H1 (cell line): Measurements from ENCODE around the gene GLS. TPM values are rescaled to one million over a fixed set of nuclear protein-coding genes. Genes with fewer than 3 reads are reported as not detected.
A peak's percentile ranks its signal among the peaks of the same experiment; 100 is the strongest.

ENCODE experiments used
- CTCF ChIA-PET: fragments of 300-600 bp; sonication (Branson Sonifier 250); formaldehyde crosslinking; loops from one replicate; lab custom pipeline; 2021; ENCODE audit not compliant: partially characterized antibody; lab: Charles Lee
- POLR2A ChIA-PET: fragments of 300-600 bp; sonication (Branson Sonifier 250); formaldehyde crosslinking; loops from one replicate; lab custom pipeline; 2021; ENCODE audit warnings: inconsistent platforms; ENCODE audit not compliant: partially characterized antibody; lab: Charles Lee
- DNase-seq, 2 experiments: peaks; one replicate each; pipeline versions ENCODE4 v3.0.0 to v3.0.0-alpha.2; 2010 to 2022; ENCODE audit warnings: low spot score in 2 of 2, low read depth in 1 of 2, mixed read lengths in 1 of 2
- FAIRE-seq: peaks from 2 replicates; lab custom pipeline; 2011; peaks lifted over from hg19 to GRCh38; lab: Jason Lieb, UNC
- H2AFZ ChIP-seq: 2 replicates; pipeline ENCODE4 v1.8.1; 2012; ENCODE audit warnings: low read length, inconsistent platforms
- H2AK5ac ChIP-seq: 2 replicates; pipeline ENCODE4 v1.6.1; 2013; ENCODE audit warnings: low read depth, low read length
- H2BK120ac ChIP-seq: replicated peaks from 2 replicates; pipeline ENCODE3; 2013; ENCODE audit warnings: low read depth, low read length, inconsistent platforms
- H2BK12ac ChIP-seq: 2 replicates; pipeline ENCODE4 v1.6.1; 2013; ENCODE audit warnings: low read depth, low read length
- H2BK15ac ChIP-seq: 2 replicates; pipeline ENCODE4 v1.6.1; 2013; ENCODE audit warnings: low read length
- H2BK20ac ChIP-seq: 2 replicates; pipeline ENCODE4 v1.6.1; 2013; ENCODE audit warnings: low read length
- H2BK5ac ChIP-seq: 2 replicates; pipeline ENCODE4 v1.6.1; 2013; ENCODE audit warnings: low read depth, low read length
- H3K14ac ChIP-seq: 2 replicates; pipeline ENCODE4 v1.6.1; 2013; ENCODE audit warnings: inconsistent platforms; ENCODE audit not compliant: insufficient read length
- H3K18ac ChIP-seq: 2 replicates; pipeline ENCODE4 v1.6.1; 2013; ENCODE audit warnings: low read length; ENCODE audit errors: extremely low read depth
- H3K23ac ChIP-seq: 2 replicates; pipeline ENCODE4 v1.6.1; 2013; ENCODE audit warnings: inconsistent platforms; ENCODE audit not compliant: insufficient read length
- H3K23me2 ChIP-seq: 2 replicates; pipeline ENCODE4 v1.6.1; 2013; ENCODE audit warnings: low read depth, low read length
- H3K27ac ChIP-seq: 2 replicates; pipeline ENCODE4 v1.6.1; 2011; ENCODE audit warnings: low read depth, low read length, inconsistent platforms
- H3K27me3 ChIP-seq, 4 experiments: replicated peaks in 1 of 4; 1 replicate in 1 of 4; 2 replicates in 3 of 4; pipeline versions ENCODE4 v1.6.1 to v1.8.1; 2011 to 2013; ENCODE audit warnings: low read length in 3 of 4, mild to moderate bottlenecking in 3 of 4, inconsistent platforms in 2 of 4, mixed read lengths in 2 of 4, moderate library complexity in 1 of 4; ENCODE audit not compliant: control insufficient read depth in 3 of 4, insufficient read depth in 3 of 4; ENCODE audit errors: extremely low read depth in 1 of 4
- H3K36me3 ChIP-seq, 4 experiments: 2 replicates each; pipeline versions ENCODE4 v1.6.1 to v1.8.1; 2011 to 2013; ENCODE audit warnings: mild to moderate bottlenecking in 4 of 4, low read length in 3 of 4, moderate library complexity in 2 of 4, control low read depth in 1 of 4, inconsistent platforms in 1 of 4; ENCODE audit not compliant: insufficient read depth in 4 of 4, control insufficient read depth in 2 of 4
- H3K4ac ChIP-seq: replicated peaks from 2 replicates; pipeline ENCODE3; 2013; ENCODE audit warnings: low read length, low read depth, mixed read lengths, inconsistent platforms; ENCODE audit not compliant: insufficient read length
- H3K4me1 ChIP-seq, 4 experiments: replicated peaks in 1 of 4; 1 replicate in 1 of 4; 2 replicates in 3 of 4; pipeline versions ENCODE4 v1.6.1 to v1.8.1; 2011 to 2013; ENCODE audit warnings: low read length in 3 of 4, inconsistent platforms in 2 of 4, mixed read lengths in 1 of 4; ENCODE audit not compliant: insufficient read depth in 4 of 4, control insufficient read depth in 3 of 4
- H3K4me2 ChIP-seq, 2 experiments: 2 replicates each; pipeline versions ENCODE4 v1.6.1 to v1.8.1; 2011 to 2013; ENCODE audit warnings: low read depth in 2 of 2, low read length in 2 of 2, control low read depth in 1 of 2, inconsistent platforms in 1 of 2, mild to moderate bottlenecking in 1 of 2; ENCODE audit not compliant: insufficient read depth in 1 of 2
- H3K4me3 ChIP-seq, 4 experiments: fragments of 200-600, 300-600 bp in 1 of 4; sonication (generic), shearing (Covaris generic), sonication (Bioruptor Twin) in 1 of 4; 2 replicates each; pipeline versions ENCODE4 v1.5.1 to v1.8.1; 2011 to 2016; ENCODE audit warnings: low read length in 4 of 4, low read depth in 3 of 4, control low read depth in 2 of 4, inconsistent platforms in 2 of 4, mild to moderate bottlenecking in 2 of 4, mixed read lengths in 1 of 4, moderate library complexity in 1 of 4; ENCODE audit not compliant: insufficient read depth in 2 of 4; ENCODE audit errors: extremely low read depth in 1 of 4
- H3K56ac ChIP-seq: replicated peaks from 2 replicates; pipeline ENCODE3; 2013; ENCODE audit warnings: low read depth, mild to moderate bottlenecking, mixed read lengths, low read length, inconsistent platforms; ENCODE audit not compliant: insufficient read length
- H3K79me1 ChIP-seq: 2 replicates; pipeline ENCODE4 v1.6.1; 2013; ENCODE audit warnings: low read depth, low read length, control low read depth
- H3K79me2 ChIP-seq, 2 experiments: 2 replicates each; pipeline versions ENCODE4 v1.6.1 to v1.8.1; 2012 to 2013; ENCODE audit warnings: low read length in 2 of 2, mild to moderate bottlenecking in 2 of 2, inconsistent platforms in 1 of 2; ENCODE audit not compliant: insufficient read depth in 2 of 2, control insufficient read depth in 1 of 2
- H3K9ac ChIP-seq, 4 experiments: replicated peaks in 1 of 4; 1 replicate in 1 of 4; 2 replicates in 3 of 4; pipeline versions ENCODE4 v1.6.1 to v1.8.1; 2011 to 2013; ENCODE audit warnings: low read depth in 3 of 4, low read length in 3 of 4, control low read depth in 2 of 4, mild to moderate bottlenecking in 2 of 4, moderate library complexity in 2 of 4, inconsistent platforms in 1 of 4; ENCODE audit errors: extremely low read depth in 1 of 4
- H3K9me3 ChIP-seq, 2 experiments: 2 replicates each; pipeline versions ENCODE4 v1.6.1 to v1.8.1; 2012 to 2013; ENCODE audit warnings: mild to moderate bottlenecking in 2 of 2, moderate library complexity in 2 of 2, control low read depth in 1 of 2, inconsistent platforms in 1 of 2, low read depth in 1 of 2, low read length in 1 of 2, mixed read lengths in 1 of 2; ENCODE audit not compliant: insufficient read depth in 2 of 2
- H4K20me1 ChIP-seq, 2 experiments: replicated peaks in 1 of 2; 2 replicates each; pipeline versions ENCODE3 to v1.8.1; 2011 to 2013; ENCODE audit warnings: inconsistent platforms in 2 of 2, low read length in 2 of 2, mild to moderate bottlenecking in 1 of 2; ENCODE audit not compliant: insufficient read depth in 2 of 2, control insufficient read depth in 1 of 2
- H4K5ac ChIP-seq: 2 replicates; pipeline ENCODE4 v1.6.1; 2013; ENCODE audit warnings: low read length, low read depth, mixed read lengths, inconsistent platforms; ENCODE audit not compliant: insufficient read length
- H4K8ac ChIP-seq: 2 replicates; pipeline ENCODE4 v1.8.0; 2013; ENCODE audit warnings: mild to moderate bottlenecking, moderate library complexity, low read length, inconsistent platforms; ENCODE audit not compliant: insufficient read depth; ENCODE audit errors: extremely low read depth
- H4K91ac ChIP-seq: replicated peaks from 2 replicates; pipeline ENCODE3; 2013; ENCODE audit warnings: low read length, mixed read lengths, inconsistent platforms; ENCODE audit not compliant: insufficient read length
- CBX5 ChIP-seq: fragments of 300-800, 300-1000 bp; sonication (generic); IDR thresholded peaks from 2 replicates; pipeline ENCODE4 v1.7.1; 2016; ENCODE audit warnings: antibody characterized with exemption, low read length, low read depth
- CREB1 ChIP-seq: IDR thresholded peaks from 2 replicates; pipeline ENCODE4 v1.6.1; 2012; ENCODE audit warnings: inconsistent platforms
- KDM5A ChIP-seq: fragments of 200-600 bp; IDR thresholded peaks from 2 replicates; pipeline ENCODE4 v1.7.1; 2012; ENCODE audit warnings: mild to moderate bottlenecking, low read length, inconsistent platforms, mixed read lengths
- POLR2A ChIP-seq, 2 experiments: IDR thresholded peaks; 1 replicate in 1 of 2; 2 replicates in 1 of 2; pipeline ENCODE4 v1.6.1; 2011; ENCODE audit warnings: low read depth in 2 of 2, low read length in 2 of 2, mild to moderate bottlenecking in 2 of 2; ENCODE audit errors: control extremely low read depth in 1 of 2
- SAP30 ChIP-seq: fragments of 300-600 bp; sonication (generic); IDR thresholded peaks from 2 replicates; pipeline ENCODE4 v1.7.1; 2012; ENCODE audit warnings: low read length, moderate library complexity, mild to moderate bottlenecking, inconsistent platforms; ENCODE audit not compliant: insufficient read depth, insufficient replicate concordance
- SP1 ChIP-seq: IDR thresholded peaks from 2 replicates; pipeline ENCODE4 v1.6.1; 2011; ENCODE audit warnings: low read depth, low read length
- SP4 ChIP-seq: IDR thresholded peaks from 2 replicates; pipeline ENCODE4 v1.6.1; 2012; ENCODE audit warnings: low read length, inconsistent platforms
- SRF ChIP-seq: IDR thresholded peaks from 2 replicates; pipeline ENCODE4 v1.6.1; 2011; ENCODE audit warnings: mild to moderate bottlenecking, low read depth, low read length, moderate library complexity
- WGBS, 2 experiments: shearing (Covaris generic) in 1 of 2; methylation state at CpG; one replicate each; pipeline versions ENCODE4 v1.1.6 to v1.1.7; 2013 to 2015; ENCODE audit warnings: low lambda C conversion rate in 2 of 2, mixed read lengths in 2 of 2, inconsistent platforms in 1 of 2, low coverage in 1 of 2, missing lambda C conversion rate in 1 of 2; ENCODE audit not compliant: insufficient replicate concordance in 2 of 2, insufficient coverage in 1 of 2, insufficient read length in 1 of 2; ENCODE audit errors: extremely low coverage in 1 of 2, missing lambda C conversion rate in 1 of 2; 5-methylcytosine and 5-hydroxymethylcytosine counted together
- polyA plus RNA-seq, 7 experiments: library from polyadenylated mRNA; depleted of rRNA in 3 of 7; stranded (reverse) in 5 of 7; unstranded in 2 of 7; fragments of >200 nt in 5 of 7; fragments of 200-250 nt in 2 of 7; gene quantifications; 1 replicate in 5 of 7; 2 replicates in 1 of 7; 4 replicates in 1 of 7; pipeline versions ENCODE4 v1.2.1 to v1.2.3, GENCODE V29; 2011 to 2013; ENCODE audit warnings: missing spikeins in 2 of 7, mixed read lengths in 2 of 7
- total RNA-seq: library from RNA; stranded (reverse); fragmentation: NEBNext Ultra II Directional; extraction: Animal tissue kit (Norgen Biotek cat#: 25700); gene quantifications from 2 replicates; pipeline ENCODE4 v1.2.1, GENCODE V29; 2021
- TF ChIP-seq, protein P1 (sequence below): IDR thresholded peaks from 2 replicates; pipeline ENCODE4 v1.6.1; 2011; ENCODE audit warnings: low read depth, mild to moderate bottlenecking, low read length; ENCODE audit not compliant: insufficient read depth
- TF ChIP-seq, protein P2 (sequence below): IDR thresholded peaks from 2 replicates; pipeline ENCODE4 v1.6.1; 2012; ENCODE audit warnings: low read length, inconsistent platforms

The GLS gene
- total and polyA plus RNA-seq, 2 of the 8 experiments (the other 6 are each of a cell fraction or from before 2014, with no cell fraction given), result 15.7 to 89.8 TPM

DNA sequence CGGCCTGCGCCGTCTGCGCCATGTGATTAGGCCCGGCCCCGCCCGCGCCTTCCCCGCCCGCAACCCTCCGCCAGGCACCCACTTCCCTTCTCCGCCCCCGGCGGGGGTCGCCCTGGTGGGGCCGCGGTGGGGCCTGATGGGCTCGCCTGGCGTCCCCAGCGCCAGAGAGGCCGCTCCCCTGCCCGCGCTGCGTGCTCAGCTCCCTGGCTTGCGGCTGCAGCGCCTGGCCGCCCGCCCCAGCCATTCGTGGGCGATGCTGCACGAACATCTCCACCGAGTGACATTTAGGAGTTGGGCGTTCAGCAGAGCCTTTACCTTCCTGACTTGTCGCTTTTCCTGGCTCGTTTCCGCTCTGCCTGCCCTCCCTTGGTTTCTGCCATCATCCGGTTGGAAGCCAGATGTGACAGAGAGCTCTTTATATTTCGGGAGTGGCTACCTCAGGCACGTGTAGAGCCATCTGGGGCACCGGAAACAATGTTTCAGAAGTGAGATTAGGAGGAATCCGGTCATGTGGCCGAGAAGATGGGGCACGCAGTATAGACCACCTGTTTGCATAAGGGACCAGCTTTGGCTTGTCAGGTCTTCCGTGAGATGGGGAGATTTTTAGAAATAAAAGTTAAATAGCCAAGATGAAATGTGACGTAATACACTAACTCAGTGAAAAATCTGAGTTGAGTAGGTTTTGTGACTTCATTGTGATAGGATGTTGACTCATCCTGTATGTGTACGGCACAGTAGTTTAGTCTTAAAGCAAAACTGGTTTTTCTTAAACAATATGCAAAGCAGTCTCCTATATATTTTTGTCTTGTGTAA is 1.2 kb downstream of the GLS start:
- no peak overlapping the region for H3K27ac ChIP-seq
- no peak overlapping the region for H3K4ac ChIP-seq
- no peak overlapping the region for H2BK120ac ChIP-seq
- peak overlapping the region; percentile 63 to 83 (median 75) for H3K4me3 ChIP-seq
- peak in 1 of 2 experiments; percentile 75 for DNase-seq
- FAIRE-seq, result no peak
- POLR2A ChIA-PET, result interaction anchor here (0.9 to 3.5 kb wide), 17 partner anchors 9 to 133 kb away, joined by 3 to 64 read pairs (median 4); partner anchors contain the start of gene STAT1
- no peak overlapping the region for H2BK12ac ChIP-seq
- H3K36me3 ChIP-seq, result no peaks in the 10 kb centered on the region
- CTCF ChIA-PET, result interaction anchor here (0.9 to 2.5 kb wide), 8 partner anchors 11 to 66 kb away, joined by 3 to 9 read pairs (median 3); no protein-coding TSS in a partner anchor
- no peak overlapping the region for H2BK15ac ChIP-seq
- peak overlapping the region; percentile 19; the same call in 1 of the 2 replicates for H2AFZ ChIP-seq
- H3K9ac ChIP-seq, result peak overlapping the region; percentile 15 to 66 (median 59)
- peaks cover 4% of the 10 kb centered on the region; the same call in 1 of the 2 replicates for H3K23me2 ChIP-seq
- WGBS, 2 experiments, result 6% methylated on average over 22 of the region's 46 CpGs; no CpG with 5 or more reads in 1 of the 2 experiments
- H3K27me3 ChIP-seq, result no peaks in the 10 kb centered on the region
- H3K79me1 ChIP-seq, result no peaks in the 10 kb centered on the region
- no peak overlapping the region for H4K91ac ChIP-seq
- H3K18ac ChIP-seq, result no peak overlapping the region; the same call in 1 of the 2 replicates
- H3K9me3 ChIP-seq, result no peaks in the 10 kb centered on the region
- H3K79me2 ChIP-seq, result peaks cover 3 to 51% of the 10 kb centered on the region in 2 experiments; a peak in 3 of 4 replicates
- peak overlapping the region; percentile 23 for H4K5ac ChIP-seq
- peak overlapping the region; percentile 87 to 89 for H3K4me2 ChIP-seq
- peaks cover 0 to 12% (median 2%) of the 10 kb centered on the region in 4 experiments; a peak in 2 of 7 replicates for H3K4me1 ChIP-seq
- no peak overlapping the region for H3K14ac ChIP-seq
- H4K8ac ChIP-seq, result no peak overlapping the region; the same call in 1 of the 2 replicates
- H2BK5ac ChIP-seq, result no peak overlapping the region
- H2BK20ac ChIP-seq, result no peak overlapping the region
- H3K23ac ChIP-seq, result no peak overlapping the region
- H3K56ac ChIP-seq, result no peak overlapping the region
- no peak overlapping the region for H2AK5ac ChIP-seq
- H4K20me1 ChIP-seq, result no peaks in the 10 kb centered on the region
- no peak for TF ChIP-seq SRF
- no peak for TF ChIP-seq CBX5
- no peak for TF ChIP-seq SAP30
- no peak for TF ChIP-seq KDM5A
- no peak for TF ChIP-seq SP4
- TF ChIP-seq, protein P1, sequence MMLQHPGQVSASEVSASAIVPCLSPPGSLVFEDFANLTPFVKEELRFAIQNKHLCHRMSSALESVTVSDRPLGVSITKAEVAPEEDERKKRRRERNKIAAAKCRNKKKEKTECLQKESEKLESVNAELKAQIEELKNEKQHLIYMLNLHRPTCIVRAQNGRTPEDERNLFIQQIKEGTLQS, result no peak
- peak in 1 of 2 experiments; percentile 34; a peak in 1 of 3 replicates for TF ChIP-seq POLR2A (IDR thresholded peaks at IDR 0.05; ENCODE audit: control extremely low read depth in 1 of 2, low read depth in 2 of 2, low read length in 2 of 2)
- TF ChIP-seq SP1, result no peak
- TF ChIP-seq, protein P2, sequence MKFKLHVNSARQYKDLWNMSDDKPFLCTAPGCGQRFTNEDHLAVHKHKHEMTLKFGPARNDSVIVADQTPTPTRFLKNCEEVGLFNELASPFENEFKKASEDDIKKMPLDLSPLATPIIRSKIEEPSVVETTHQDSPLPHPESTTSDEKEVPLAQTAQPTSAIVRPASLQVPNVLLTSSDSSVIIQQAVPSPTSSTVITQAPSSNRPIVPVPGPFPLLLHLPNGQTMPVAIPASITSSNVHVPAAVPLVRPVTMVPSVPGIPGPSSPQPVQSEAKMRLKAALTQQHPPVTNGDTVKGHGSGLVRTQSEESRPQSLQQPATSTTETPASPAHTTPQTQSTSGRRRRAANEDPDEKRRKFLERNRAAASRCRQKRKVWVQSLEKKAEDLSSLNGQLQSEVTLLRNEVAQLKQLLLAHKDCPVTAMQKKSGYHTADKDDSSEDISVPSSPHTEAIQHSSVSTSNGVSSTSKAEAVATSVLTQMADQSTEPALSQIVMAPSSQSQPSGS, result no peak
- no peak for TF ChIP-seq CREB1
